Parathyroid adenoma (tissue), 2 donors: ENCODE data around the gene MET.

ENCODE experiments used
- H2AFZ ChIP-seq: fragments of 300-600 bp; sonication (generic); one replicate; pipeline ENCODE4 v1.7.0; 2017; ENCODE audit warnings: antibody characterized with exemption, mild to moderate bottlenecking
- H3K27ac ChIP-seq: fragments of 300-600 bp; sonication (generic); one replicate; pipeline ENCODE4 v1.7.0; 2017
- H3K27me3 ChIP-seq: fragments of 300-600 bp; sonication (generic); one replicate; pipeline ENCODE4 v1.7.0; 2017; ENCODE audit warnings: low read length; ENCODE audit not compliant: control insufficient read depth, insufficient read depth
- H3K36me3 ChIP-seq: fragments of 300-600 bp; sonication (generic); one replicate; pipeline ENCODE4 v1.7.0; 2017; ENCODE audit warnings: low read length; ENCODE audit not compliant: control insufficient read depth, insufficient read depth
- H3K4me1 ChIP-seq: fragments of 300-600 bp; sonication (generic); one replicate; pipeline ENCODE4 v1.7.0; 2017; ENCODE audit warnings: control low read depth
- H3K4me2 ChIP-seq: fragments of 300-600 bp; sonication (generic); one replicate; pipeline ENCODE4 v1.7.0; 2017; ENCODE audit warnings: low read length
- H3K4me3 ChIP-seq: fragments of 300-600 bp; sonication (generic); one replicate; pipeline ENCODE4 v1.7.0; 2017; ENCODE audit warnings: low read depth, low read length
- H3K79me2 ChIP-seq: fragments of 300-600 bp; sonication (generic); one replicate; pipeline ENCODE4 v1.7.0; 2017; ENCODE audit warnings: control low read depth
- H3K9ac ChIP-seq: fragments of 300-600 bp; sonication (generic); one replicate; pipeline ENCODE4 v1.7.0; 2017; ENCODE audit warnings: mild to moderate bottlenecking
- H3K9me3 ChIP-seq: fragments of 300-600 bp; sonication (generic); one replicate; pipeline ENCODE4 v1.7.0; 2017; ENCODE audit warnings: low read length; ENCODE audit not compliant: control insufficient read depth
- CTCF ChIP-seq: fragments of 300-600 bp; sonication (generic); IDR thresholded peaks from one replicate; pipeline ENCODE4 v1.7.0; 2017; ENCODE audit warnings: antibody characterized with exemption, mild to moderate bottlenecking
- donor health status: primary hyperparathyroidism.

Gene MET

GRCh38 chr7:116698930-116699721, 27.1 kb downstream of the MET start:
- Histone ChIP-seq H3K4me2 (no peak overlapping the region), H3K4me3 (no peak overlapping the region), H3K27ac (no peak overlapping the region), H3K36me3 (no peaks in the 10 kb centered on the region), H3K4me1 (no peaks in the 10 kb centered on the region), H3K27me3 (no peaks in the 10 kb centered on the region), H3K79me2 (no peaks in the 10 kb centered on the region), H2AFZ (no peak overlapping the region), H3K9ac (no peak overlapping the region), H3K9me3 (no peaks in the 10 kb centered on the region)
- no peak for TF ChIP-seq CTCF

DNA sequence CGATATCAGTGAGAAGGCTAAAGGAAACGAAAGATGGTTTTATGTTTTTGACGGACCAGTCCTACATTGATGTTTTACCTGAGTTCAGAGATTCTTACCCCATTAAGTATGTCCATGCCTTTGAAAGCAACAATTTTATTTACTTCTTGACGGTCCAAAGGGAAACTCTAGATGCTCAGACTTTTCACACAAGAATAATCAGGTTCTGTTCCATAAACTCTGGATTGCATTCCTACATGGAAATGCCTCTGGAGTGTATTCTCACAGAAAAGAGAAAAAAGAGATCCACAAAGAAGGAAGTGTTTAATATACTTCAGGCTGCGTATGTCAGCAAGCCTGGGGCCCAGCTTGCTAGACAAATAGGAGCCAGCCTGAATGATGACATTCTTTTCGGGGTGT, 27.7 kb downstream of the MET start:
- H3K4me3 ChIP-seq, result no peak overlapping the region
- H3K9ac ChIP-seq, result no peak overlapping the region
- no peak for TF ChIP-seq CTCF
- H3K27ac ChIP-seq, result no peak overlapping the region
- no peaks in the 10 kb centered on the region for H3K79me2 ChIP-seq
- no peak overlapping the region for H3K4me2 ChIP-seq
- H3K36me3 ChIP-seq, result no peaks in the 10 kb centered on the region
- H3K27me3 ChIP-seq, result no peaks in the 10 kb centered on the region
- H3K9me3 ChIP-seq, result no peaks in the 10 kb centered on the region
- no peaks in the 10 kb centered on the region for H3K4me1 ChIP-seq
- no peak overlapping the region for H2AFZ ChIP-seq

- no peaks in the 10 kb centered on the region for H3K36me3 ChIP-seq
- H3K9ac ChIP-seq, result no peak overlapping the region
- no peaks in the 10 kb centered on the region for H3K4me1 ChIP-seq
- no peaks in the 10 kb centered on the region for H3K79me2 ChIP-seq
- H3K27ac ChIP-seq, result no peak overlapping the region
- no peak overlapping the region for H3K4me3 ChIP-seq
- no peaks in the 10 kb centered on the region for H3K27me3 ChIP-seq
- H3K9me3 ChIP-seq, result no peaks in the 10 kb centered on the region
- H3K4me2 ChIP-seq, result no peak overlapping the region
- no peak for TF ChIP-seq CTCF
- no peak overlapping the region for H2AFZ ChIP-seq
Measured at GRCh38 chr7:116702046-116702785, 30.2 kb downstream of the MET start.

- no peaks in the 10 kb centered on the region for H3K36me3 ChIP-seq
- H2AFZ ChIP-seq, result no peak overlapping the region
- no peaks in the 10 kb centered on the region for H3K79me2 ChIP-seq
- no peak for TF ChIP-seq CTCF
- H3K9me3 ChIP-seq, result no peaks in the 10 kb centered on the region
- no peaks in the 10 kb centered on the region for H3K27me3 ChIP-seq
- no peak overlapping the region for H3K9ac ChIP-seq
- no peak overlapping the region for H3K4me2 ChIP-seq
- H3K4me3 ChIP-seq, result no peak overlapping the region
- no peak overlapping the region for H3K27ac ChIP-seq
- no peaks in the 10 kb centered on the region for H3K4me1 ChIP-seq
Measured at GRCh38 chr7:116704650-116705228, 32.7 kb downstream of the MET start.
